PFSK-1 (cell line): ENCODE measurements around the gene TRIM23.

Experiments used
- POLR2AphosphoS5 ChIP-seq: IDR thresholded peaks from 2 replicates; pipeline ENCODE4 v1.6.1; 2012; ENCODE audit warnings: low read depth, mild to moderate bottlenecking, control low read depth, low read length, moderate library complexity
- TAF1 ChIP-seq: IDR thresholded peaks from 2 replicates; pipeline ENCODE4 v1.6.1; 2012; ENCODE audit warnings: low read length, control low read depth, borderline replicate concordance; ENCODE audit not compliant: insufficient read depth
- TF ChIP-seq, protein P1 (sequence below), 2 experiments: IDR thresholded peaks; 2 replicates each; pipeline versions ENCODE4 v1.6.1 to v1.8.0; 2011 to 2012; ENCODE audit warnings: low read depth in 2 of 2, low read length in 2 of 2, control low read depth in 1 of 2, inconsistent platforms in 1 of 2, mild to moderate bottlenecking in 1 of 2, moderate library complexity in 1 of 2; ENCODE audit not compliant: insufficient read depth in 1 of 2

- TF ChIP-seq POLR2AphosphoS5: no peak
- TF ChIP-seq, protein P1, sequence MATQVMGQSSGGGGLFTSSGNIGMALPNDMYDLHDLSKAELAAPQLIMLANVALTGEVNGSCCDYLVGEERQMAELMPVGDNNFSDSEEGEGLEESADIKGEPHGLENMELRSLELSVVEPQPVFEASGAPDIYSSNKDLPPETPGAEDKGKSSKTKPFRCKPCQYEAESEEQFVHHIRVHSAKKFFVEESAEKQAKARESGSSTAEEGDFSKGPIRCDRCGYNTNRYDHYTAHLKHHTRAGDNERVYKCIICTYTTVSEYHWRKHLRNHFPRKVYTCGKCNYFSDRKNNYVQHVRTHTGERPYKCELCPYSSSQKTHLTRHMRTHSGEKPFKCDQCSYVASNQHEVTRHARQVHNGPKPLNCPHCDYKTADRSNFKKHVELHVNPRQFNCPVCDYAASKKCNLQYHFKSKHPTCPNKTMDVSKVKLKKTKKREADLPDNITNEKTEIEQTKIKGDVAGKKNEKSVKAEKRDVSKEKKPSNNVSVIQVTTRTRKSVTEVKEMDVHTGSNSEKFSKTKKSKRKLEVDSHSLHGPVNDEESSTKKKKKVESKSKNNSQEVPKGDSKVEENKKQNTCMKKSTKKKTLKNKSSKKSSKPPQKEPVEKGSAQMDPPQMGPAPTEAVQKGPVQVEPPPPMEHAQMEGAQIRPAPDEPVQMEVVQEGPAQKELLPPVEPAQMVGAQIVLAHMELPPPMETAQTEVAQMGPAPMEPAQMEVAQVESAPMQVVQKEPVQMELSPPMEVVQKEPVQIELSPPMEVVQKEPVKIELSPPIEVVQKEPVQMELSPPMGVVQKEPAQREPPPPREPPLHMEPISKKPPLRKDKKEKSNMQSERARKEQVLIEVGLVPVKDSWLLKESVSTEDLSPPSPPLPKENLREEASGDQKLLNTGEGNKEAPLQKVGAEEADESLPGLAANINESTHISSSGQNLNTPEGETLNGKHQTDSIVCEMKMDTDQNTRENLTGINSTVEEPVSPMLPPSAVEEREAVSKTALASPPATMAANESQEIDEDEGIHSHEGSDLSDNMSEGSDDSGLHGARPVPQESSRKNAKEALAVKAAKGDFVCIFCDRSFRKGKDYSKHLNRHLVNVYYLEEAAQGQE (IDR thresholded peaks at IDR 0.05; ENCODE audit: insufficient read depth in 1 of 2, low read depth in 2 of 2, low read length in 2 of 2): no peak
- TF ChIP-seq TAF1: no peak
These were observed 75.9 kb downstream of the TRIM23 start for GRCh38 chr5:65548281-65548680.
